IMR-90 (cell line): Measurements from ENCODE around the gene ADGRG7. TPM values are rescaled to one million over a fixed set of nuclear protein-coding genes. Genes with fewer than 3 reads are reported as not detected.

Source experiments
- ATAC-seq: fragments of 200-7000 bp; cut with Tn5 transposase; 2 replicates; pipeline ENCODE4 v1.9.1; 2020; ENCODE audit warnings: low read depth, mild to moderate bottlenecking, moderate library complexity
- BruUV-seq: library from RNA; stranded (reverse); fragments of 400-500 nt; replicated peaks from 2 replicates; lab custom pipeline; 2021; lab: Mats Ljungman, UMichigan
- CTCF ChIA-PET: fragments of 300-600 bp; formaldehyde crosslinking; extraction: SDS; loops from one replicate; lab custom pipeline; 2021; ENCODE audit warnings: antibody characterized with exemption; lab: Yijun Ruan, JAX
- POLR2A ChIA-PET: fragments of 300-600 bp; sonication (Branson Sonifier 250); formaldehyde crosslinking; loops from one replicate; lab custom pipeline; 2022; ENCODE audit warnings: antibody characterized with exemption; ENCODE audit not compliant: unreplicated experiment; lab: Charles Lee
- DNase-seq: peaks from one replicate; pipeline ENCODE4 v3.0.0; 2013
- H2AFZ ChIP-seq: replicated peaks from 2 replicates; pipeline ENCODE3; 2013; ENCODE audit warnings: low read length, mild to moderate bottlenecking; ENCODE audit not compliant: poor library complexity
- H2AK5ac ChIP-seq: 2 replicates; pipeline ENCODE4 v1.6.1; 2013; ENCODE audit warnings: low read depth, low read length, inconsistent platforms
- H2AK9ac ChIP-seq: replicated peaks from 2 replicates; pipeline ENCODE3; 2013; ENCODE audit warnings: mild to moderate bottlenecking, low read depth, low read length, moderate library complexity; ENCODE audit not compliant: poor library complexity
- H2BK120ac ChIP-seq: 2 replicates; pipeline ENCODE4 v1.6.1; 2013; ENCODE audit warnings: low read depth, low read length, inconsistent platforms
- H2BK15ac ChIP-seq: 3 replicates; pipeline ENCODE4 v1.6.1; 2013; ENCODE audit warnings: low read depth, low read length, inconsistent platforms
- H2BK20ac ChIP-seq: 2 replicates; pipeline ENCODE4 v1.6.1; 2013; ENCODE audit warnings: low read depth, mild to moderate bottlenecking, inconsistent platforms, low read length, moderate library complexity
- H2BK5ac ChIP-seq: 2 replicates; pipeline ENCODE4 v1.6.1; 2013; ENCODE audit warnings: mild to moderate bottlenecking, low read depth, low read length, inconsistent platforms; ENCODE audit not compliant: poor library complexity, severe bottlenecking
- H3K14ac ChIP-seq: replicated peaks from 2 replicates; pipeline ENCODE4 v1.6.1; 2013; ENCODE audit warnings: low read depth, low read length, inconsistent platforms
- H3K18ac ChIP-seq: 2 replicates; pipeline ENCODE4 v1.6.1; 2013; ENCODE audit warnings: low read depth, low read length, control low read depth
- H3K23ac ChIP-seq: 2 replicates; pipeline ENCODE4 v1.6.1; 2013; ENCODE audit warnings: low read depth, low read length, inconsistent platforms
- H3K27ac ChIP-seq: 2 replicates; pipeline ENCODE4 v1.5.1; 2013; ENCODE audit warnings: mild to moderate bottlenecking, control low read depth, low read length; ENCODE audit not compliant: insufficient read depth
- H3K27me3 ChIP-seq: 2 replicates; pipeline ENCODE4 v1.6.1; 2013; ENCODE audit warnings: low read length; ENCODE audit not compliant: control insufficient read depth, insufficient read depth
- H3K36me3 ChIP-seq: 2 replicates; pipeline ENCODE4 v1.6.1; 2013; ENCODE audit warnings: low read length, mixed read lengths; ENCODE audit not compliant: control insufficient read depth, insufficient read depth
- H3K4ac ChIP-seq: 2 replicates; pipeline ENCODE4 v1.6.1; 2013; ENCODE audit warnings: low read depth, low read length, inconsistent platforms
- H3K4me1 ChIP-seq: 2 replicates; pipeline ENCODE4 v1.6.1; 2013; ENCODE audit warnings: low read length, mixed read lengths; ENCODE audit not compliant: control insufficient read depth, insufficient read depth
- H3K4me2 ChIP-seq: 2 replicates; pipeline ENCODE4 v1.6.1; 2013; ENCODE audit warnings: low read depth, mild to moderate bottlenecking, control low read depth, low read length, moderate library complexity
- H3K4me3 ChIP-seq: 2 replicates; pipeline ENCODE4 v1.5.1; 2013; ENCODE audit warnings: low read depth, mild to moderate bottlenecking, control low read depth, low read length, moderate library complexity; ENCODE audit not compliant: insufficient read depth
- H3K56ac ChIP-seq: 2 replicates; pipeline ENCODE4 v1.6.1; 2013; ENCODE audit warnings: low read length, inconsistent platforms; ENCODE audit not compliant: insufficient read depth; ENCODE audit errors: extremely low read depth
- H3K79me1 ChIP-seq, 2 experiments: 2 replicates each; pipeline ENCODE4 v1.6.1; 2013; ENCODE audit warnings: low read length in 2 of 2, inconsistent platforms in 1 of 2, low read depth in 1 of 2
- H3K9ac ChIP-seq: 2 replicates; pipeline ENCODE4 v1.6.1; 2013; ENCODE audit warnings: low read depth, low read length, control low read depth
- H3K9me1 ChIP-seq: 2 replicates; pipeline ENCODE4 v1.6.1; 2013; ENCODE audit warnings: low read length, inconsistent platforms; ENCODE audit not compliant: insufficient read depth
- H3K9me3 ChIP-seq: 2 replicates; pipeline ENCODE4 v1.6.1; 2013; ENCODE audit warnings: low read length; ENCODE audit not compliant: control insufficient read depth, insufficient read depth
- H4K20me1 ChIP-seq: 2 replicates; pipeline ENCODE4 v1.6.1; 2013; ENCODE audit warnings: low read length, inconsistent platforms; ENCODE audit not compliant: insufficient read depth
- H4K5ac ChIP-seq: 2 replicates; pipeline ENCODE4 v1.6.1; 2013; ENCODE audit warnings: mild to moderate bottlenecking, low read depth, low read length, control low read depth
- H4K8ac ChIP-seq, 2 experiments: 2 replicates each; pipeline ENCODE4 v1.6.1; 2013; ENCODE audit warnings: low read depth in 2 of 2, low read length in 2 of 2, control low read depth in 1 of 2, inconsistent platforms in 1 of 2
- H4K91ac ChIP-seq: 2 replicates; pipeline ENCODE4 v1.6.1; 2013; ENCODE audit warnings: low read depth, low read length, inconsistent platforms; ENCODE audit not compliant: insufficient read depth
- FOS ChIP-seq: fragments of 150-350 bp; IDR thresholded peaks from 2 replicates; pipeline ENCODE4 v1.6.1; 2016; ENCODE audit warnings: low read depth, low read length
- MAZ ChIP-seq: IDR thresholded peaks from 2 replicates; pipeline ENCODE4 v1.6.1; 2012; ENCODE audit warnings: low read depth, mild to moderate bottlenecking, low read length, improper control_type of control experiment, moderate library complexity, borderline replicate concordance
- NFE2L2 ChIP-seq: fragments of 150-350 bp; IDR thresholded peaks from 2 replicates; pipeline ENCODE4 v1.6.1; 2016; ENCODE audit warnings: low read depth, mild to moderate bottlenecking, low read length
- POLR2A ChIP-seq: IDR thresholded peaks from 2 replicates; pipeline ENCODE4 v1.6.1; 2012; ENCODE audit warnings: mild to moderate bottlenecking, low read depth, low read length
- RAD21 ChIP-seq: IDR thresholded peaks from 2 replicates; pipeline ENCODE4 v1.6.1; 2012; ENCODE audit warnings: low read length, improper control_type of control experiment
- SMC3 ChIP-seq: fragments of 150-350 bp; IDR thresholded peaks from 2 replicates; pipeline ENCODE4 v1.6.1; 2016; ENCODE audit warnings: low read depth, mild to moderate bottlenecking, antibody characterized with exemption, low read length, moderate library complexity
- WGBS, 2 experiments: methylation state at CpG; one replicate each; pipeline versions ENCODE4 v1.1.5 to v1.1.7; 2013; ENCODE audit warnings: missing lambda C conversion rate in 2 of 2; ENCODE audit not compliant: insufficient read length in 1 of 2; ENCODE audit errors: extremely low coverage in 2 of 2; 5-methylcytosine and 5-hydroxymethylcytosine counted together
- dilution Hi-C: fragments of 300-500 bp; cut with HindIII; formaldehyde crosslinking; loops from one replicate; pipeline ENCODE4 v1.14.3; 2018; ENCODE audit warnings: low sequenced_read_pairs; ENCODE audit not compliant: unreplicated experiment
- in situ Hi-C: fragments of 300-500 bp; cut with MboI; formaldehyde crosslinking; loops from 3 replicates; pipeline ENCODE4 v1.14.3; 2019; ENCODE audit warnings: low sequenced_read_pairs, inconsistent platforms, mixed read lengths
- intact Hi-C: fragments of 100-400 bp; cut with micrococcal nuclease; formaldehyde crosslinking; loops from 2 replicates; pipeline ENCODE4 v1.10.0; 2022
- polyA plus RNA-seq, 3 experiments: library from polyadenylated mRNA; depleted of rRNA; stranded (reverse); fragments of >200 nt; gene quantifications; 2 replicates each; pipeline ENCODE4 v1.2.3, GENCODE V29; 2012; ENCODE audit warnings: low replicate concordance in 1 of 3
- total RNA-seq: library from RNA; depleted of rRNA; stranded (reverse); fragments of >200 nt; gene quantifications from 2 replicates; pipeline ENCODE4 v1.2.3, GENCODE V29; 2012
- TF ChIP-seq, protein P1 (sequence below): fragments of 150-350 bp; IDR thresholded peaks from 2 replicates; pipeline ENCODE4 v1.6.1; 2017; ENCODE audit warnings: mild to moderate bottlenecking, antibody characterized with exemption, low read length, low read depth
- TF ChIP-seq, protein P2 (sequence below): fragments of 150-350 bp; IDR thresholded peaks from 2 replicates; pipeline ENCODE4 v1.6.1; 2016; ENCODE audit warnings: low read depth, mild to moderate bottlenecking, low read length, moderate library complexity, borderline replicate concordance

ADGRG7 gene
- total and polyA plus RNA-seq, 2 of the 4 experiments (the other 2 are of a cell fraction): not detected

DNA sequence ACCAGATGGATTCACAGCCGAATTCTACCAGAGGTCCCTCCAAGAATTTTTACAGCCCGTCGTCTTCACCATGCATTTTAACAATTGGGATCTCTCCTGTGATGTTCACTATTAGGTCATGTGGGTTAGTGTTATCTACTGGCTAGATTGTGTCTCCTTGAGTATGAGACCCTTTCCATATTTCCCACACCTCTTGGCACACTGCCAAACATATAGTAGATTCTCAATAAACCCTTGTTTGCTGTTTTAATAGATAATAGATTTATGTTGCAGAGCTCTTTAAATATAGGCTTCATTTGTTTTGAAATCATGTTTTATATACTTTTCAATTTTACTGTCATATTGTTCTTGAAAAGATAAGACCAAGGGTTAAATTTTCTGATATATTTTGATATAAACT is 34.9 kb upstream of the ADGRG7 start:
- DNase-seq (no peak), ATAC-seq (no peak)
- no peak overlapping the region for H4K5ac ChIP-seq
- H3K18ac ChIP-seq: no peak overlapping the region
- no peaks in the 10 kb centered on the region for H3K9me3 ChIP-seq
- no peak overlapping the region for H2BK20ac ChIP-seq
- H3K79me1 ChIP-seq: no peaks in the 10 kb centered on the region
- no peak overlapping the region for H2AFZ ChIP-seq
- H2BK15ac ChIP-seq: no peak overlapping the region
- H3K9me1 ChIP-seq: no peaks in the 10 kb centered on the region
- no peak overlapping the region for H2AK5ac ChIP-seq
- no peak overlapping the region for H3K27ac ChIP-seq
- no peak overlapping the region for H4K8ac ChIP-seq
- H3K36me3 ChIP-seq: peaks cover 5% of the 10 kb centered on the region
- no peak overlapping the region for H3K4ac ChIP-seq
- no peak overlapping the region for H3K23ac ChIP-seq
- H3K14ac ChIP-seq: no peak overlapping the region
- intact Hi-C loops: no loop called here
- H4K91ac ChIP-seq: no peak overlapping the region
- no peak overlapping the region for H3K4me3 ChIP-seq
- CTCF ChIA-PET: no interaction called here
- no peaks in the 10 kb centered on the region for H3K4me1 ChIP-seq
- no peak overlapping the region for H2BK5ac ChIP-seq
- no peak overlapping the region for H3K9ac ChIP-seq
- no peak overlapping the region for H2BK120ac ChIP-seq
- no peak overlapping the region for H3K56ac ChIP-seq
- BruUV-seq: no TSS peak
- in situ Hi-C loops: no loop called here
- TF ChIP-seq FOS (no peak), POLR2A (no peak), MAZ (no peak), SMC3 (no peak), RAD21 (no peak), NFE2L2 (no peak)
- TF ChIP-seq, protein P1, sequence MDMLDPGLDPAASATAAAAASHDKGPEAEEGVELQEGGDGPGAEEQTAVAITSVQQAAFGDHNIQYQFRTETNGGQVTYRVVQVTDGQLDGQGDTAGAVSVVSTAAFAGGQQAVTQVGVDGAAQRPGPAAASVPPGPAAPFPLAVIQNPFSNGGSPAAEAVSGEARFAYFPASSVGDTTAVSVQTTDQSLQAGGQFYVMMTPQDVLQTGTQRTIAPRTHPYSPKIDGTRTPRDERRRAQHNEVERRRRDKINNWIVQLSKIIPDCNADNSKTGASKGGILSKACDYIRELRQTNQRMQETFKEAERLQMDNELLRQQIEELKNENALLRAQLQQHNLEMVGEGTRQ: no peak
- TF ChIP-seq, protein P2, sequence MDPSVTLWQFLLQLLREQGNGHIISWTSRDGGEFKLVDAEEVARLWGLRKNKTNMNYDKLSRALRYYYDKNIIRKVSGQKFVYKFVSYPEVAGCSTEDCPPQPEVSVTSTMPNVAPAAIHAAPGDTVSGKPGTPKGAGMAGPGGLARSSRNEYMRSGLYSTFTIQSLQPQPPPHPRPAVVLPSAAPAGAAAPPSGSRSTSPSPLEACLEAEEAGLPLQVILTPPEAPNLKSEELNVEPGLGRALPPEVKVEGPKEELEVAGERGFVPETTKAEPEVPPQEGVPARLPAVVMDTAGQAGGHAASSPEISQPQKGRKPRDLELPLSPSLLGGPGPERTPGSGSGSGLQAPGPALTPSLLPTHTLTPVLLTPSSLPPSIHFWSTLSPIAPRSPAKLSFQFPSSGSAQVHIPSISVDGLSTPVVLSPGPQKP: no peak
- dilution Hi-C loops: no loop called here
- no peaks in the 10 kb centered on the region for H4K20me1 ChIP-seq
- WGBS, 2 experiments: no CpG with 5 or more reads among the region's 3 CpGs
- no peak overlapping the region for H2AK9ac ChIP-seq
- no peaks in the 10 kb centered on the region for H3K27me3 ChIP-seq
- no peak overlapping the region for H3K4me2 ChIP-seq
- POLR2A ChIA-PET: no interaction called here
